Retina (tissue), 1 donor: ENCODE measurements around the gene RPS6KA4.

Experiments used
- DNase-seq: peaks from one replicate; pipeline ENCODE4 v3.0.0-alpha.2; 2016

Gene RPS6KA4

DNA sequence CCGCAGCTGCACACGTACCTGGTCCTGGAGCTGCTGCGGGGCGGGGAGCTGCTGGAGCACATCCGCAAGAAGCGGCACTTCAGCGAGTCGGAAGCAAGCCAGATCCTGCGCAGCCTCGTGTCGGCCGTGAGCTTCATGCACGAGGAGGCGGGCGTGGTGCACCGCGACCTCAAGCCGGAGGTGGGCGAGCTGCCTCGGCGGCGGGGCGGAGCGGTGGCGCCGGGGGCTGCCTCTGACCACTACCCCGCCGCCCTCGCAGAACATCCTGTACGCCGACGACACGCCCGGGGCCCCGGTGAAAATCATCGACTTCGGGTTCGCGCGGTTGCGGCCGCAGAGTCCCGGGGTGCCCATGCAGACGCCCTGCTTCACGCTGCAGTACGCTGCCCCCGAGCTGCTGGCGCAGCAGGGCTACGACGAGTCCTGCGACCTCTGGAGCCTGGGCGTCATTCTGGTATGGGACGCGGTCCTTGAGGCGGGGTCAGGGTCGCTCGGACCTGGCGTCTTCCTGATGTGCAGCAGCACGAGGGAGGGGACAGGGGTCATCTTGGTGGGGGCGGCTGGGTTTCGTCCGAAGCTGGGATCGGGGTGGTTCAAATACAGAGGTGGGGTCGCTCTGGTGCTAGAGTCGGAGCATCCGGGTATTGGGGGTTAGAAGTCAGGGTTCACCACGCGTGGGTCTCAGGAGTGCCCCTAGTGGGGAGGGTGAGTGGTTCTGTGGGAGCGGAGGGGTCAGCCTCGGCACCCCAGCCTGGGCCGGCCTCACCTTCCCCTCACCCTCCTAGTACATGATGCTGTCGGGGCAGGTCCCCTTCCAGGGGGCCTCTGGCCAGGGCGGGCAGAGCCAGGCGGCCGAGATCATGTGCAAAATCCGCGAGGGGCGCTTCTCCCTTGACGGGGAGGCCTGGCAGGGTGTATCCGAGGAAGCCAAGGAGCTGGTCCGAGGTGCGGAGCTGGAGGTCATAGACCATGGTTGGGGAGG is 10.8 kb downstream of the RPS6KA4 start:
- no peak for DNase-seq

DNA sequence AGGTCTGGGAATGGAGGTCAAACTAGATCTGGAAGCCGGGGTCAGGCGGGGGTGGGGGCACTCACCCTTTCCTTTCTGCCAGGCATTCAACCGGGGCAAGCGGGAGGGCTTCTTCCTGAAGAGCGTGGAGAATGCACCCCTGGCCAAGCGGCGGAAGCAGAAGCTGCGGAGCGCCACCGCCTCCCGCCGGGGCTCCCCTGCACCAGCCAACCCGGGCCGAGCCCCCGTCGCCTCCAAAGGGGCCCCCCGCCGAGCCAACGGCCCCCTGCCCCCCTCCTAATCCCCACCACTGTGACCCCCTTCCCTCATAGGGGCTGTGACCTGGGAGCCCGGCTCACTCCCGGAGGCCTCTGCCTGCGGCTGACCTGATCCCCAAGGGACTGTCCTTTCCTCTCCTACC is 12.2 kb downstream of the RPS6KA4 start:
- no peak for DNase-seq

DNA sequence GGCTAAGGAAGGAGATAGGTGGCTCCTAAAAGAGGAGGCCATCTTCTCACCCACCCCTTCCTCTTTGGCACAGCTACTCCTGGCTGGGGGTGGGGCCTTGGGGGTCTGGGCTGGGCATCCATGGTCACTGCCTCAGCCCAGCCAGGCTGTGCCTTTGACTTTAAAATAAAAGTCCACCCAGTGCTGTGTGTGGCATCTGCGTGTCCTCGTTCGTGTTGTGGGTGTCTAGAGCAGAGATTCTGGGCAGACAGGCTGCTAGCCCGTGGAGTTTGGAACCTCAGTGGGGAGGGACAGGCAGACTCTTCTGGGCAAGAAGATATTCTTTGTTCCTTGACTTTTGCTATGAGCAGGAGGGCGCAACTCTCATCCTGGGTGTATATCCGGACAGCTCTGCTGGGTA is 13.1 kb downstream of the RPS6KA4 start:
- no peak for DNase-seq

DNA sequence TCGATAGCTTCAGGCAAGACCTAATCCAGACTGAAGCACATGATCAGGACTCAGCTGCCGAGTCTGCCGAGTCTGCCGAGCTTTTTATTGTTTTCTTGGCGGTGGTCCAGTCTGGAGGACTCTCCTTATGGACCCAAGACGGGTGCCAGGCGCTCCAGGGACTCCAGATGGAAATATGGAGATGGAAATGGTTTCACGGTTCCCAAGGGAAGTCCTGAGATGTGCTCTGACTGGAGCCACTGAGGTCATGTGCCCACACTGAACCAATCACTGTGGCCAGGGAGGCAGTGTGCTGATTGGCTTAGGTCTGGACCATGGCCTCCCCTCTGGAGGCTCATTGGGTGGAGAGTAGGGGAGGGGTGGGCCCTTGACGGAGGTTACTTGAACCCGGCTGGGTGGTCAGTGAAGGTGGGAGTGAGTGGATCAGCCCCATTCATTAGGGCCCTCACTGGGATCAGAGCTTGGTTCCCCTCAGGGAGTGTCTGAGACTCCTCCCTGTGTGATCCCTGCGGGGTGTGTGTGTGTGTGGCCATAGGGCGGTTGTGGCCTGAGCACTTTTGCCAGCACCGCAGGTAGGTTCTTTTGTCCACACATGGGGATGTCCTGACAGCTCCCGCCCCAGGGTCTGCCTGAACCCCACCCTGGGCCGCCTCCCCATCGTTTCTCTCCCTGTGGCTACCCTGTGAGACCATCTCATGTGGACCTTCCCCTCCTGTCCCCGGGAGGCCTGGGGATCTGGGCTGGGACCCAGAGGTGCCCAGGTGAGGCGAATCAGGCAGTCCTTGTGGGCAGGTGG is 14.0 kb downstream of the RPS6KA4 start:
- DNase-seq = no peak

GRCh38 chr11:64373598-64373974 is 14.6 kb downstream of the RPS6KA4 start:
- no peak for DNase-seq

GRCh38 chr11:64376071-64376470 is 17.1 kb downstream of the RPS6KA4 start:
- DNase-seq = no peak

DNA sequence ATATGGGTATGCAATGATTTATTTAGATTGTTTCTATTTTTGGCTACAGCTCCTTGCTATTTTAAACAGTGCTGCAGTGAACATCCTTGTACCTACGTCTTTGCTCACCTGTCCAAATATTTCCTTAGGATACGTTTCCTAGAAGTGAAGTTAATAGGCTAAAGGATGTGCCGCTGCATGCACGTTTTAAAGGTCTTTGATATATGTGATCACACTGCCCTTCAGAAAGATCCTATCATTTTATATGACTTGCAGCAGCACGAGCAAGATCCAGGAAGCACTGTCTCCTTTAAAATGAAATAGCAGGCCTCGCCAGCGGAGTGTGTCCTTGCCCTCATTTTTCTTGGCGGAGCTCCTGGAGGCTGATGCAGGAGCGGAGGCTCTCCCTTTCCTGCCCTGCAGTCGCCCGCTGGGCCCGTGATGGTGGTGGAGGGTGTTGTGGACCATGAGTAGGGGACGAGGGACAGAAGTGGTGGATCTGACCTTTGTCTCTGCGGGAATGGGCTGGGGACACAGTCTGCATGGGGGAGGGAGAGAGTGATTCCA is 19.4 kb downstream of the RPS6KA4 start:
- DNase-seq = no peak

DNA sequence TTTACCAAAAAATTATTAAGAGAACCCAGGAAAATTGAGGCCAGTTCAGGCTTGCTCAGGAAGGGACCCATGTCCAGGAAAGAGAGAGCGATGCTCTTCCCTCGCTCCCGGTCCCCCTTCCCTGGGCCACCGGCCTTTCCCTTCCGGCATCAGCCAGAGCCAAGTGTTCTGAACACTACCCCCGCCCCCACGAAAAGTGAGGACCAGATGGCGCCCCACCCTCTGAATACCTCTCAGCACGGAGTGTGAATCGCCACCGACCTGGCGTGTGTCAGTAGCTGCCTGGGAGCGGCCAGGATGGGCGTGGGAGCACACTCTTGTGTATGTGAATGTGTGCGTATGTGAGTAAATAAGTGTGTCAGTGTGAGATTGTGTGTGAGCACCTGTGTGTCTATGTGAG is 20.2 kb downstream of the RPS6KA4 start:
- no peak for DNase-seq

DNA sequence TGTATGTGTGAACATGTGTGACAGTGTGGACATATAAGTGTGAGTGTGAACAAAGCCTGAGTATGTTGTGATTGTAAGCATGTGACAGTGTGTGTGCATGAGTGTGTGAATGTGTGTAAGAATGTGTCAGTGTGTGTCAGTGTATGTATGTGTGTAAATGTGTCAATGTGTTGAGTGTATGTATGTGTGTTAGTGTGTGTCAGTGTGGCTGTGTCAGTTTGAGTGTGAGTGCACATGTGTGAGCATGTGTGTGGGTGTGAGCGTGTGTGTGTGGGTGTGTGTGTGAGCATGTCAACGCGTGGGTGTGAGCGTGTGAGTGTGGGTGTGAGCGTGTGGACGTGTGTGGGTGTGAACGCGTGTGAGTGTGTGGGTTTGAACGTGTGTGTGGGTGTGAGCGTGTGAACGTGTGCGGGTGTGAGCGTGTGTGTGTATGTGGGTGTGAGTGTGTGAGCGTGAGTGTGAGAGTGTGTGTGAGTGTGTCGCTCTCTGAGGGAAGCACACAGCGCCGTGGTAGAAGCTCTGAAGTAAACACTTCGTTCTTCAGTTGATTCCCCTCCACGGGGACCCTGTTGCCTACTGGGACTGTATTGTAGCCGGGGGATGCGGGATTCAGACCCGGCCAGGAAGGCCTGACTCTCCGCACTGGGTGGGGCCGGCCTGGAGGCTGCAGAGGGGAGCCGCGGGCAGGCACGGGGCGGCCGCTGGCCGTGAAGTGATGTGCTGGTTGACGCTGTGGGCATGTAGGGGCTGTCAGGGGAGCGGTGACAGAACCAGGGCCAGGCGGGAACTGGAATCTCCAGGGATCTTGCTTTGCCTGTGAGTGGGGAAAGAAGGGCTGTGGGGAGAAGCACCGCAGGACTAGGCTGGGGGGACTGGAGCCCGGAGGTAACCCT is 21.1 kb downstream of the RPS6KA4 start:
- no peak for DNase-seq

- DNase-seq = no peak
Measured at GRCh38 chr11:64381350-64381749, 22.4 kb downstream of the RPS6KA4 start.

DNA sequence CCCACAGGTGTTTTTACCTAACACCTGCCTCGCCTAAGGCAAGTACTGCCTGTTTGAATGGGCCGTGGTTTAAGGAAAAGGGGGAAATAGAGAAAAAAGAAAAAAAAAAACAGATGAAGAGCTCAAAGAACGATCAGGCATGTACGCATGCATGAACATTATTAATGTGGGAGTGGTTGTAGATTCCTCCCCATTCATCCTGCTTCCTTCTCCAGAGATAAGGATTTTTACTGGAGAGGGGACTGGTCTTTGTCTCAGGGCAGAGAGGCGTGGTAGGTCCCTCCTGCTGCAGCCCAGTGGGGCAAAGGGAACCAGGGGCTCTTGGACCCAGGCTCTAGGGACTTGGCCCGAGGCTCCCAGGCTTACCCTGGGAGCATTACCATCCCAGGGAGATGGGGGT is 23.1 kb downstream of the RPS6KA4 start:
- DNase-seq = no peak

DNA sequence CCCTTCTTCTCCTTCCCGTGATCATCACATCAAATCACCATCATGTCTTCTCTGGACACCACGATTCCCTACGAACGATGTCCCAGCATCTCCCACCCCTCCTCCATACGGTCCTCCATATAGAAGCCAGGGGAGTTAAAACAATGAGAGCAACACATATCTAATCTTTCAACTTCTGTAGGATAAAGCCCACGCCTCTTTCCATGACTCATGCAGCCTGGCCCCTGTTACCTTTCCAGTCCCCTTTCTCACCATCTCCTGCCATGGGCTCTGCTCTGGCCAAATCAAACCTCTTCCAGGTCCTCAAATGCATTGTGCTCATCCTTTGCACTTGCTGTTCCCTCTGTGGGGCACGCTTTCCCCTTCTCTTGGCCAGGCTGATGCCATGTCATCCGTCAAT is 23.6 kb downstream of the RPS6KA4 start:
- no peak for DNase-seq

GRCh38 chr11:64383580-64383979 is 24.6 kb downstream of the RPS6KA4 start:
- no peak for DNase-seq

GRCh38 chr11:64384028-64384737 is 25.2 kb downstream of the RPS6KA4 start:
- DNase-seq = no peak

- DNase-seq = no peak
Measured at GRCh38 chr11:64384981-64385944, 26.3 kb downstream of the RPS6KA4 start.

- DNase-seq = no peak
Measured at GRCh38 chr11:64385945-64386704, 27.2 kb downstream of the RPS6KA4 start.

DNA sequence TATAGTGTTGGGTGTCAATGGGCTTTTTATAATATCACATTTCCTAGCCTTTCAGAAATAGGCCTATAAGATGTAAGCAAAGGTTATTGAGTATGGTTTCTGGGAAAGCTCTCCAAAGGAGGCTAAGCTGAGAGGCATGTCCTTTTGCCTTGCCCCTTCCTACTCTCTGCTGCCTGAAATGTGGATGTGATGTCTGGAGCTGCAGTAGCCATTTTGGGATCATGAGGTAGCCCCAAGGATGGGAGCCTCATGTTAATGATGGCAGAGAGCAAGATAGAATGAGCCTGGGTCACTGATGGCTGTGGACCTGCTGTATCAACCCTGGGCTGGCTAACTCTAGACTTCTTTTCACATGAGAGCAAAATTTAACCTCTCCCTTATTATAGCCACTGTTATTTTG is 29.0 kb downstream of the RPS6KA4 start:
- DNase-seq = no peak

- no peak for DNase-seq
Measured at GRCh38 chr11:64388894-64389293, 29.9 kb downstream of the RPS6KA4 start.

DNA sequence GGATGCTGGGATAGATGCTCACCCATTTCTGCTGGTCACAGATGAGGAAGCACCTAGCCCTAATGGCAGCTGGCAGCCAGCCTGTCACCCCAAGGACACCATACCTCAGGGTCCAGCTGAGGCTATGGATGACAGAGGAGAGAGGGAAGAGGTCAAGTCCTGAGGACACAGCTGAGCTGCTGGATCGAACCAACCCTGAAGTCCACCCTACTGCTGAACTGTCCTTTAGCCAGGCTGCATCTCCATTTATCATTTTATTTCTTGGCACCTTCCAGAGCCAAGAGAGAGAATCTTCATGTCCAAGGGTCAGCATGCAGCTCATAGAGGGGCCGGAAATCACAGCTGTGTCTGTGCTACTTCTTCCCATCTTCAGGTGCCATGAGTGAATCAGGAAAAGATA is 30.9 kb downstream of the RPS6KA4 start:
- DNase-seq = no peak

- DNase-seq = no peak
Measured at GRCh38 chr11:64390558-64390957, 31.6 kb downstream of the RPS6KA4 start.
